Myocyte (in vitro differentiated cells): ENCODE data around the gene SLC30A5. TPM values are rescaled to one million over a fixed set of nuclear protein-coding genes. Genes with fewer than 3 reads are reported as not detected.
"Not testable (repeated sequence)": the region's sequence is repeated elsewhere in the genome, so short reads cannot be mapped to it uniquely, and the experiment has no call there.

Source experiments
- DNase-seq: peaks from one replicate; pipeline ENCODE4 v3.0.0-alpha.2; 2012; ENCODE audit warnings: low read depth
- polyA plus RNA-seq: library from polyadenylated mRNA; unstranded; fragments of >200 nt; gene quantifications from one replicate; pipeline ENCODE4 v1.2.1, GENCODE V29; 2012; ENCODE audit warnings: missing spikeins
- total RNA-seq: library from RNA; depleted of rRNA; stranded (reverse); fragments of >200 nt; gene quantifications from 2 replicates; pipeline ENCODE4 v1.2.3, GENCODE V29; 2014

Gene SLC30A5
- total RNA-seq: 57.2 and 69.3 TPM in 2 replicates
- 30.0 TPM for polyA plus RNA-seq

- peak; percentile 99 for DNase-seq
These were observed at the start of gene SLC30A5 for GRCh38 chr5:69093771-69094482. TSS of gene SLC30A5 (plus strand) at chr5:69094014. CDS start at chr5:69094256, 242 bp downstream.

GRCh38 chr5:69045213-69045612 is 48.6 kb upstream of the SLC30A5 start:
- not testable (repeated sequence) for DNase-seq

GRCh38 chr5:69046375-69046957 is 47.3 kb upstream of the SLC30A5 start:
- DNase-seq: peak; percentile 40

GRCh38 chr5:69048230-69048629 is 45.6 kb upstream of the SLC30A5 start:
- DNase-seq: peak; percentile 7

- DNase-seq: peak; percentile 74
These were observed 44.7 kb upstream of the SLC30A5 start for GRCh38 chr5:69049151-69049550.

- peak; percentile 61 for DNase-seq
These were observed 44.0 kb upstream of the SLC30A5 start for GRCh38 chr5:69049796-69050195.

GRCh38 chr5:69050214-69050613 is 43.6 kb upstream of the SLC30A5 start:
- no peak for DNase-seq

- DNase-seq: no peak
These were observed 41.6 kb upstream of the SLC30A5 start for GRCh38 chr5:69052181-69052580.

GRCh38 chr5:69074664-69075521 is 18.9 kb upstream of the SLC30A5 start:
- DNase-seq: peak; percentile 59

- no peak for DNase-seq
These were observed 18.2 kb upstream of the SLC30A5 start for GRCh38 chr5:69075522-69076179.

GRCh38 chr5:69078921-69079540 is 14.8 kb upstream of the SLC30A5 start:
- no peak for DNase-seq

GRCh38 chr5:69079556-69079955 is 14.3 kb upstream of the SLC30A5 start:
- DNase-seq: no peak

- no peak for DNase-seq
These were observed 10.4 kb upstream of the SLC30A5 start for GRCh38 chr5:69083412-69083811.

- no peak for DNase-seq
These were observed 9.6 kb upstream of the SLC30A5 start for GRCh38 chr5:69084195-69084594.

- no peak for DNase-seq
These were observed 8.9 kb upstream of the SLC30A5 start for GRCh38 chr5:69084903-69085302.

GRCh38 chr5:69086206-69086605 is 7.6 kb upstream of the SLC30A5 start:
- DNase-seq: no peak

- not testable (repeated sequence) for DNase-seq
These were observed 5.8 kb upstream of the SLC30A5 start for GRCh38 chr5:69088006-69088405.

- no peak for DNase-seq
These were observed 3.7 kb upstream of the SLC30A5 start for GRCh38 chr5:69090158-69090557.

GRCh38 chr5:69091771-69092170 is 2.0 kb upstream of the SLC30A5 start:
- DNase-seq: no peak

- no peak for DNase-seq
These were observed 845 bp upstream of the SLC30A5 start for GRCh38 chr5:69092969-69093368.

- DNase-seq: no peak
These were observed 5.5 kb downstream of the SLC30A5 start for GRCh38 chr5:69099302-69099701.
